KMS-11 (cell line): ENCODE data around the gene EFCAB6.

Experiments used
- H2AFZ ChIP-seq: fragments of 200-600 bp; sonication (generic); 2 replicates; pipeline ENCODE4 v1.6.1; 2016; ENCODE audit warnings: antibody characterized with exemption, mixed run types, low read depth
- H3K27ac ChIP-seq: fragments of 200-600 bp; sonication (generic); 2 replicates; pipeline ENCODE4 v1.6.1; 2016; ENCODE audit warnings: mild to moderate bottlenecking, mixed run types
- H3K27me3 ChIP-seq: fragments of 200-600 bp; sonication (generic); 2 replicates; pipeline ENCODE4 v1.6.1; 2017; ENCODE audit warnings: mild to moderate bottlenecking, low read depth, mixed run types, moderate library complexity; ENCODE audit not compliant: insufficient read depth
- H3K36me3 ChIP-seq: fragments of 200-600 bp; sonication (generic); 2 replicates; pipeline ENCODE4 v1.6.1; 2017; ENCODE audit warnings: mild to moderate bottlenecking, mixed run types; ENCODE audit not compliant: insufficient read depth
- H3K4me1 ChIP-seq: fragments of 200-600 bp; sonication (generic); 2 replicates; pipeline ENCODE4 v1.6.1; 2016; ENCODE audit warnings: mild to moderate bottlenecking, low read depth, mixed run types; ENCODE audit not compliant: poor library complexity, severe bottlenecking
- H3K4me2 ChIP-seq: fragments of 200-600 bp; sonication (generic); 2 replicates; pipeline ENCODE4 v1.7.0; 2016; ENCODE audit warnings: mild to moderate bottlenecking, mixed run types
- H3K4me3 ChIP-seq: fragments of 200-600 bp; sonication (generic); IDR thresholded peaks from 2 replicates; pipeline ENCODE4 v1.6.1; 2017; ENCODE audit warnings: low read depth, low read length, mixed read lengths; ENCODE audit not compliant: insufficient read depth
- H3K79me2 ChIP-seq: fragments of 200-600 bp; sonication (generic); 2 replicates; pipeline ENCODE4 v1.6.1; 2016; ENCODE audit warnings: low read depth, mixed run types; ENCODE audit not compliant: insufficient read depth
- H3K9ac ChIP-seq: fragments of 200-600 bp; sonication (generic); 2 replicates; pipeline ENCODE4 v1.6.1; 2016; ENCODE audit warnings: mild to moderate bottlenecking, mixed run types
- H4K20me1 ChIP-seq: fragments of 200-600 bp; sonication (generic); 2 replicates; pipeline ENCODE4 v1.6.1; 2016; ENCODE audit warnings: mild to moderate bottlenecking, mixed run types; ENCODE audit not compliant: insufficient read depth
- TF ChIP-seq, protein P1 (sequence below): fragments of 200-600 bp; sonication (generic); conservative IDR thresholded peaks from 2 replicates; pipeline ENCODE4 v1.6.1; 2017; ENCODE audit warnings: low read depth, mild to moderate bottlenecking, antibody characterized with exemption, low read length, moderate library complexity, mixed read lengths

Gene EFCAB6

DNA sequence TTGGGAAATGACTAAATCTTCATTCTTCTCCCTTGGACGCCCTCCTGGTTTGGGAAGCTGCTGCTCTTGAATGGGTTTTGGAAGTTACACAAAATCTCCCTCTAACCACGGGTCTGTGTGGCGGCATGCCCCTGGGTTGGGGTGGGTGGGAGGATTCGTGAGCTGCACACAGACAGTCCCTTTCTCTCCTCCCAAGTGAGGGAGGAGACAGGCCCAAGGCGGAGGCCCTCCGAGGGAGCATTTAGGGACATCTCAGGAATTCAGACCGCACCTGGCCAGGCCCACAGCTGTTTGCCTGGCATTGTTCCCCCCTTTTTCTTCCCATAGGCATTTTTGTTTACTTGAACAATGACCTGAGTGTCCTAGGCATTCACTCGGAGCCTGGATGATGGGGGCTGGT, 306.2 kb downstream of the EFCAB6 start:
- TF ChIP-seq, protein P1, sequence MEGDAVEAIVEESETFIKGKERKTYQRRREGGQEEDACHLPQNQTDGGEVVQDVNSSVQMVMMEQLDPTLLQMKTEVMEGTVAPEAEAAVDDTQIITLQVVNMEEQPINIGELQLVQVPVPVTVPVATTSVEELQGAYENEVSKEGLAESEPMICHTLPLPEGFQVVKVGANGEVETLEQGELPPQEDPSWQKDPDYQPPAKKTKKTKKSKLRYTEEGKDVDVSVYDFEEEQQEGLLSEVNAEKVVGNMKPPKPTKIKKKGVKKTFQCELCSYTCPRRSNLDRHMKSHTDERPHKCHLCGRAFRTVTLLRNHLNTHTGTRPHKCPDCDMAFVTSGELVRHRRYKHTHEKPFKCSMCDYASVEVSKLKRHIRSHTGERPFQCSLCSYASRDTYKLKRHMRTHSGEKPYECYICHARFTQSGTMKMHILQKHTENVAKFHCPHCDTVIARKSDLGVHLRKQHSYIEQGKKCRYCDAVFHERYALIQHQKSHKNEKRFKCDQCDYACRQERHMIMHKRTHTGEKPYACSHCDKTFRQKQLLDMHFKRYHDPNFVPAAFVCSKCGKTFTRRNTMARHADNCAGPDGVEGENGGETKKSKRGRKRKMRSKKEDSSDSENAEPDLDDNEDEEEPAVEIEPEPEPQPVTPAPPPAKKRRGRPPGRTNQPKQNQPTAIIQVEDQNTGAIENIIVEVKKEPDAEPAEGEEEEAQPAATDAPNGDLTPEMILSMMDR = no peak
- Histone ChIP-seq H3K79me2 (no peaks in the 10 kb centered on the region), H3K9ac (no peak overlapping the region), H3K27ac (no peak overlapping the region), H3K4me2 (no peak overlapping the region), H3K4me3 (no peak overlapping the region), H2AFZ (no peak overlapping the region), H3K27me3 (no peaks in the 10 kb centered on the region; the same call in 1 of the 2 replicates), H3K36me3 (no peaks in the 10 kb centered on the region), H4K20me1 (no peaks in the 10 kb centered on the region), H3K4me1 (no peaks in the 10 kb centered on the region)

GRCh38 chr22:43505423-43505822, 306.7 kb downstream of the EFCAB6 start:
- H3K27me3 ChIP-seq = no peaks in the 10 kb centered on the region; the same call in 1 of the 2 replicates
- H4K20me1 ChIP-seq = no peaks in the 10 kb centered on the region
- TF ChIP-seq, protein P1 = no peak
- no peak overlapping the region for H2AFZ ChIP-seq
- no peaks in the 10 kb centered on the region for H3K4me1 ChIP-seq
- no peak overlapping the region for H3K27ac ChIP-seq
- H3K4me2 ChIP-seq = no peak overlapping the region
- H3K36me3 ChIP-seq = no peaks in the 10 kb centered on the region
- no peaks in the 10 kb centered on the region for H3K79me2 ChIP-seq
- no peak overlapping the region for H3K9ac ChIP-seq
- no peak overlapping the region for H3K4me3 ChIP-seq

DNA sequence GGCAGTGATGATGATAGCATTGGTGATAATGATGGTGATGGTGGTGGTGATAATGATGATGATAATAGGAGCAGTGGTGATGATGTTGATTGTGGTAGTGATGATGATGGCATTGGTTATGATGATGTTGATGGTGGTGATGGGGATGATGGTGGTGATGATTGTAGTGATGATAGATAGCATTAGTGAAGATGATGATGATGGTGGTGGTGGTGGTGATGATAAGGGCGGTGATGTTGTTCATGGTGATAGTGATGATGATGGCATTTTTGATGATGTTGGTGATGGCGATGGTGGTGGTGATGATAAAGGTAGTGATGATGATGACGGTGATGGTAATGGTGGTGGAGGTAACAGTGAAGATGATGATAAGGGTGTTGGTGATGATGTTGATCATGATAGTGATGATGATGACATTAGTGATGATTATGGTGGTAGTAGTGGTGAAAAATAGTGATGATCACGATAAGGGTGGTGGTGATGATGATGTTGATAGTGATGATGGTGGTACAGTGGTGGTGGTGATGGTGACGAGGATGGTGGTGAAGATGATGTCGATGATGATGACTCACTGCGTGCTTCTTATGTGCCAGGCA, 307.3 kb downstream of the EFCAB6 start:
- no peak overlapping the region for H3K4me3 ChIP-seq
- no peaks in the 10 kb centered on the region for H3K36me3 ChIP-seq
- no peak overlapping the region for H2AFZ ChIP-seq
- H3K27ac ChIP-seq = no peak overlapping the region
- H3K27me3 ChIP-seq = no peaks in the 10 kb centered on the region; the same call in 1 of the 2 replicates
- H3K4me2 ChIP-seq = no peak overlapping the region
- H4K20me1 ChIP-seq = no peaks in the 10 kb centered on the region
- H3K79me2 ChIP-seq = no peaks in the 10 kb centered on the region
- H3K4me1 ChIP-seq = no peaks in the 10 kb centered on the region
- no peak overlapping the region for H3K9ac ChIP-seq
- TF ChIP-seq, protein P1 = no peak

- Histone ChIP-seq H3K79me2 (no peaks in the 10 kb centered on the region), H3K27me3 (no peaks in the 10 kb centered on the region; the same call in 1 of the 2 replicates), H3K4me2 (no peak overlapping the region), H2AFZ (no peak overlapping the region), H3K4me3 (no peak overlapping the region), H3K9ac (no peak overlapping the region), H4K20me1 (no peaks in the 10 kb centered on the region), H3K27ac (no peak overlapping the region), H3K4me1 (no peaks in the 10 kb centered on the region), H3K36me3 (no peaks in the 10 kb centered on the region)
- TF ChIP-seq, protein P1 = no peak
These were observed 308.0 kb downstream of the EFCAB6 start for GRCh38 chr22:43504068-43504467.
